IMR-90 (cell line): ENCODE results near the gene TFE3. TPM values are rescaled to one million over a fixed set of nuclear protein-coding genes. Genes with fewer than 3 reads are reported as not detected.

Experiments used
- ATAC-seq: fragments of 200-7000 bp; cut with Tn5 transposase; 2 replicates; pipeline ENCODE4 v1.9.1; 2020; ENCODE audit warnings: low read depth, mild to moderate bottlenecking, moderate library complexity
- BruUV-seq: library from RNA; stranded (reverse); fragments of 400-500 nt; replicated peaks from 2 replicates; lab custom pipeline; 2021; lab: Mats Ljungman, UMichigan
- CTCF ChIA-PET: fragments of 300-600 bp; formaldehyde crosslinking; extraction: SDS; loops from one replicate; lab custom pipeline; 2021; ENCODE audit warnings: antibody characterized with exemption; lab: Yijun Ruan, JAX
- POLR2A ChIA-PET: fragments of 300-600 bp; sonication (Branson Sonifier 250); formaldehyde crosslinking; loops from one replicate; lab custom pipeline; 2022; ENCODE audit warnings: antibody characterized with exemption; ENCODE audit not compliant: unreplicated experiment; lab: Charles Lee
- DNase-seq: peaks from one replicate; pipeline ENCODE4 v3.0.0; 2013
- H2AFZ ChIP-seq: replicated peaks from 2 replicates; pipeline ENCODE3; 2013; ENCODE audit warnings: low read length, mild to moderate bottlenecking; ENCODE audit not compliant: poor library complexity
- H2AK5ac ChIP-seq: 2 replicates; pipeline ENCODE4 v1.6.1; 2013; ENCODE audit warnings: low read depth, low read length, inconsistent platforms
- H2AK9ac ChIP-seq: replicated peaks from 2 replicates; pipeline ENCODE3; 2013; ENCODE audit warnings: mild to moderate bottlenecking, low read depth, low read length, moderate library complexity; ENCODE audit not compliant: poor library complexity
- H2BK120ac ChIP-seq: 2 replicates; pipeline ENCODE4 v1.6.1; 2013; ENCODE audit warnings: low read depth, low read length, inconsistent platforms
- H2BK15ac ChIP-seq: 3 replicates; pipeline ENCODE4 v1.6.1; 2013; ENCODE audit warnings: low read depth, low read length, inconsistent platforms
- H2BK20ac ChIP-seq: 2 replicates; pipeline ENCODE4 v1.6.1; 2013; ENCODE audit warnings: low read depth, mild to moderate bottlenecking, inconsistent platforms, low read length, moderate library complexity
- H2BK5ac ChIP-seq: 2 replicates; pipeline ENCODE4 v1.6.1; 2013; ENCODE audit warnings: mild to moderate bottlenecking, low read depth, low read length, inconsistent platforms; ENCODE audit not compliant: poor library complexity, severe bottlenecking
- H3K14ac ChIP-seq: replicated peaks from 2 replicates; pipeline ENCODE4 v1.6.1; 2013; ENCODE audit warnings: low read depth, low read length, inconsistent platforms
- H3K18ac ChIP-seq: 2 replicates; pipeline ENCODE4 v1.6.1; 2013; ENCODE audit warnings: low read depth, low read length, control low read depth
- H3K23ac ChIP-seq: 2 replicates; pipeline ENCODE4 v1.6.1; 2013; ENCODE audit warnings: low read depth, low read length, inconsistent platforms
- H3K27ac ChIP-seq: 2 replicates; pipeline ENCODE4 v1.5.1; 2013; ENCODE audit warnings: mild to moderate bottlenecking, control low read depth, low read length; ENCODE audit not compliant: insufficient read depth
- H3K27me3 ChIP-seq: 2 replicates; pipeline ENCODE4 v1.6.1; 2013; ENCODE audit warnings: low read length; ENCODE audit not compliant: control insufficient read depth, insufficient read depth
- H3K36me3 ChIP-seq: 2 replicates; pipeline ENCODE4 v1.6.1; 2013; ENCODE audit warnings: low read length, mixed read lengths; ENCODE audit not compliant: control insufficient read depth, insufficient read depth
- H3K4ac ChIP-seq: 2 replicates; pipeline ENCODE4 v1.6.1; 2013; ENCODE audit warnings: low read depth, low read length, inconsistent platforms
- H3K4me1 ChIP-seq: 2 replicates; pipeline ENCODE4 v1.6.1; 2013; ENCODE audit warnings: low read length, mixed read lengths; ENCODE audit not compliant: control insufficient read depth, insufficient read depth
- H3K4me2 ChIP-seq: 2 replicates; pipeline ENCODE4 v1.6.1; 2013; ENCODE audit warnings: low read depth, mild to moderate bottlenecking, control low read depth, low read length, moderate library complexity
- H3K4me3 ChIP-seq: 2 replicates; pipeline ENCODE4 v1.5.1; 2013; ENCODE audit warnings: low read depth, mild to moderate bottlenecking, control low read depth, low read length, moderate library complexity; ENCODE audit not compliant: insufficient read depth
- H3K56ac ChIP-seq: 2 replicates; pipeline ENCODE4 v1.6.1; 2013; ENCODE audit warnings: low read length, inconsistent platforms; ENCODE audit not compliant: insufficient read depth; ENCODE audit errors: extremely low read depth
- H3K79me1 ChIP-seq, 2 experiments: 2 replicates each; pipeline ENCODE4 v1.6.1; 2013; ENCODE audit warnings: low read length in 2 of 2, inconsistent platforms in 1 of 2, low read depth in 1 of 2
- H3K9ac ChIP-seq: 2 replicates; pipeline ENCODE4 v1.6.1; 2013; ENCODE audit warnings: low read depth, low read length, control low read depth
- H3K9me1 ChIP-seq: 2 replicates; pipeline ENCODE4 v1.6.1; 2013; ENCODE audit warnings: low read length, inconsistent platforms; ENCODE audit not compliant: insufficient read depth
- H3K9me3 ChIP-seq: 2 replicates; pipeline ENCODE4 v1.6.1; 2013; ENCODE audit warnings: low read length; ENCODE audit not compliant: control insufficient read depth, insufficient read depth
- H4K20me1 ChIP-seq: 2 replicates; pipeline ENCODE4 v1.6.1; 2013; ENCODE audit warnings: low read length, inconsistent platforms; ENCODE audit not compliant: insufficient read depth
- H4K5ac ChIP-seq: 2 replicates; pipeline ENCODE4 v1.6.1; 2013; ENCODE audit warnings: mild to moderate bottlenecking, low read depth, low read length, control low read depth
- H4K8ac ChIP-seq, 2 experiments: 2 replicates each; pipeline ENCODE4 v1.6.1; 2013; ENCODE audit warnings: low read depth in 2 of 2, low read length in 2 of 2, control low read depth in 1 of 2, inconsistent platforms in 1 of 2
- H4K91ac ChIP-seq: 2 replicates; pipeline ENCODE4 v1.6.1; 2013; ENCODE audit warnings: low read depth, low read length, inconsistent platforms; ENCODE audit not compliant: insufficient read depth
- CHD1 ChIP-seq: IDR thresholded peaks from 2 replicates; pipeline ENCODE4 v1.6.1; 2012; ENCODE audit warnings: low read depth, low read length, improper control_type of control experiment
- FOS ChIP-seq: fragments of 150-350 bp; IDR thresholded peaks from 2 replicates; pipeline ENCODE4 v1.6.1; 2016; ENCODE audit warnings: low read depth, low read length
- POLR2A ChIP-seq: IDR thresholded peaks from 2 replicates; pipeline ENCODE4 v1.6.1; 2012; ENCODE audit warnings: mild to moderate bottlenecking, low read depth, low read length
- RAD21 ChIP-seq: IDR thresholded peaks from 2 replicates; pipeline ENCODE4 v1.6.1; 2012; ENCODE audit warnings: low read length, improper control_type of control experiment
- RCOR1 ChIP-seq: IDR thresholded peaks from 2 replicates; pipeline ENCODE4 v1.6.1; 2012; ENCODE audit warnings: mild to moderate bottlenecking, low read length, improper control_type of control experiment; ENCODE audit not compliant: insufficient replicate concordance
- SMC3 ChIP-seq: fragments of 150-350 bp; IDR thresholded peaks from 2 replicates; pipeline ENCODE4 v1.6.1; 2016; ENCODE audit warnings: low read depth, mild to moderate bottlenecking, antibody characterized with exemption, low read length, moderate library complexity
- WGBS, 2 experiments: methylation state at CpG; one replicate each; pipeline versions ENCODE4 v1.1.5 to v1.1.7; 2013; ENCODE audit warnings: missing lambda C conversion rate in 2 of 2; ENCODE audit not compliant: insufficient read length in 1 of 2; ENCODE audit errors: extremely low coverage in 2 of 2; 5-methylcytosine and 5-hydroxymethylcytosine counted together
- dilution Hi-C: fragments of 300-500 bp; cut with HindIII; formaldehyde crosslinking; loops from one replicate; pipeline ENCODE4 v1.14.3; 2018; ENCODE audit warnings: low sequenced_read_pairs; ENCODE audit not compliant: unreplicated experiment
- in situ Hi-C: fragments of 300-500 bp; cut with MboI; formaldehyde crosslinking; loops from 3 replicates; pipeline ENCODE4 v1.14.3; 2019; ENCODE audit warnings: low sequenced_read_pairs, inconsistent platforms, mixed read lengths
- intact Hi-C: fragments of 100-400 bp; cut with micrococcal nuclease; formaldehyde crosslinking; loops from 2 replicates; pipeline ENCODE4 v1.10.0; 2022
- polyA plus RNA-seq, 3 experiments: library from polyadenylated mRNA; depleted of rRNA; stranded (reverse); fragments of >200 nt; gene quantifications; 2 replicates each; pipeline ENCODE4 v1.2.3, GENCODE V29; 2012; ENCODE audit warnings: low replicate concordance in 1 of 3
- total RNA-seq: library from RNA; depleted of rRNA; stranded (reverse); fragments of >200 nt; gene quantifications from 2 replicates; pipeline ENCODE4 v1.2.3, GENCODE V29; 2012

TFE3 gene
- total and polyA plus RNA-seq, 2 of the 4 experiments (the other 2 are of a cell fraction), result 24.4 to 40.5 TPM

- ChIA-PET CTCF (no interaction called here), POLR2A (no interaction called here)
- Histone ChIP-seq H3K9me3 (no peaks in the 10 kb centered on the region; the same call in 1 of the 2 replicates), H3K4ac (no peak overlapping the region), H3K4me3 (no peak overlapping the region), H3K4me2 (no peak overlapping the region), H3K27ac (no peak overlapping the region), H3K79me1 (peaks cover under 1 to 2% of the 10 kb centered on the region in 2 experiments; a peak in 1 of 4 replicates), H2BK15ac (no peak overlapping the region), H3K56ac (no peak overlapping the region), H3K27me3 (no peaks in the 10 kb centered on the region), H4K20me1 (no peaks in the 10 kb centered on the region; the same call in 1 of the 2 replicates), H3K4me1 (no peaks in the 10 kb centered on the region), H2AK9ac (no peak overlapping the region), H4K8ac (no peak overlapping the region), H2BK5ac (no peak overlapping the region), H3K14ac (no peak overlapping the region), H3K23ac (no peak overlapping the region), H2AFZ (no peak overlapping the region), H3K36me3 (no peaks in the 10 kb centered on the region; the same call in 1 of the 2 replicates), H4K91ac (no peak overlapping the region), H3K18ac (no peak overlapping the region), H4K5ac (no peak overlapping the region), H2AK5ac (no peak overlapping the region), H3K9me1 (no peaks in the 10 kb centered on the region), H2BK20ac (no peak overlapping the region), H2BK120ac (no peak overlapping the region), H3K9ac (no peak overlapping the region)
- intact Hi-C loops, result no loop called here
- ATAC-seq (no peak), DNase-seq (no peak)
- no CpG with 5 or more reads among the region's 6 CpGs for WGBS, 2 experiments
- in situ Hi-C loops, result loop anchor here (25.0 kb wide), 1 partner anchor 97 kb away; the partner anchor contains the start of genes KCND1 and OTUD5
- TF ChIP-seq POLR2A (no peak), RAD21 (no peak), FOS (no peak), RCOR1 (no peak), SMC3 (no peak), CHD1 (no peak)
- dilution Hi-C loops, result no loop called here
- BruUV-seq, result no TSS peak
Measured at GRCh38 chrX:49059201-49059600, 16.0 kb upstream of the TFE3 start.
